AG09309 (cell line): ENCODE results near the gene PIK3C2G.
A peak's percentile ranks its signal among the peaks of the same experiment; 100 is the strongest.

ENCODE experiments used
- DNase-seq: peaks from one replicate; pipeline ENCODE4 v3.0.0-alpha.2; 2010; ENCODE audit warnings: low read depth
- H3K4me3 ChIP-seq: 2 replicates; pipeline ENCODE4 v1.5.1; 2011; ENCODE audit warnings: mild to moderate bottlenecking, low read depth, low read length, moderate library complexity; ENCODE audit not compliant: control insufficient read depth
- TF ChIP-seq, protein P1 (sequence below): IDR thresholded peaks from 2 replicates; pipeline ENCODE4 v1.5.1; 2011; ENCODE audit warnings: mild to moderate bottlenecking, low read depth, low read length, inconsistent platforms; ENCODE audit not compliant: insufficient read depth, control insufficient read depth; ENCODE audit errors: missing control alignments

Gene PIK3C2G

DNA sequence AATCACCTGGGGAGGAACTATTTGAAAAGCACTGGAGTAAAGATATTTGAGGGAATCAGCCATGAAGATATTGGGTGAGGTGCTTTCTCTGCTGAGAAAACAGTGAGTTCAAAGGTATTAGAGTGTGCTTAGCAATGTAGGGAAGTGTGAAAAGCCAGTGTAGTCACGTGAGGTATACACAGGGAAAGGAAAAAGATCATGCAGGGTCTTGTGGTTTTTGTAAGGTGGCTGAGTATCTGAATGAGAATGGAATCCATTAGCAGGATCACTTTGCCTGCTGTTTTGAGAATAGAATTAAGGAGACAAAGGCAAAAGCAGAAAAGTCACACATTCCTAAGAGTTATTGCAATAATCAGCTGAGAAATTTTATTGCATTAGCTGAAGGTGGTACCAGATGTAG is 193.0 kb downstream of the PIK3C2G start:
- TF ChIP-seq, protein P1, sequence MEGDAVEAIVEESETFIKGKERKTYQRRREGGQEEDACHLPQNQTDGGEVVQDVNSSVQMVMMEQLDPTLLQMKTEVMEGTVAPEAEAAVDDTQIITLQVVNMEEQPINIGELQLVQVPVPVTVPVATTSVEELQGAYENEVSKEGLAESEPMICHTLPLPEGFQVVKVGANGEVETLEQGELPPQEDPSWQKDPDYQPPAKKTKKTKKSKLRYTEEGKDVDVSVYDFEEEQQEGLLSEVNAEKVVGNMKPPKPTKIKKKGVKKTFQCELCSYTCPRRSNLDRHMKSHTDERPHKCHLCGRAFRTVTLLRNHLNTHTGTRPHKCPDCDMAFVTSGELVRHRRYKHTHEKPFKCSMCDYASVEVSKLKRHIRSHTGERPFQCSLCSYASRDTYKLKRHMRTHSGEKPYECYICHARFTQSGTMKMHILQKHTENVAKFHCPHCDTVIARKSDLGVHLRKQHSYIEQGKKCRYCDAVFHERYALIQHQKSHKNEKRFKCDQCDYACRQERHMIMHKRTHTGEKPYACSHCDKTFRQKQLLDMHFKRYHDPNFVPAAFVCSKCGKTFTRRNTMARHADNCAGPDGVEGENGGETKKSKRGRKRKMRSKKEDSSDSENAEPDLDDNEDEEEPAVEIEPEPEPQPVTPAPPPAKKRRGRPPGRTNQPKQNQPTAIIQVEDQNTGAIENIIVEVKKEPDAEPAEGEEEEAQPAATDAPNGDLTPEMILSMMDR, result no peak
- no peak overlapping the region for H3K4me3 ChIP-seq
- no peak for DNase-seq

DNA sequence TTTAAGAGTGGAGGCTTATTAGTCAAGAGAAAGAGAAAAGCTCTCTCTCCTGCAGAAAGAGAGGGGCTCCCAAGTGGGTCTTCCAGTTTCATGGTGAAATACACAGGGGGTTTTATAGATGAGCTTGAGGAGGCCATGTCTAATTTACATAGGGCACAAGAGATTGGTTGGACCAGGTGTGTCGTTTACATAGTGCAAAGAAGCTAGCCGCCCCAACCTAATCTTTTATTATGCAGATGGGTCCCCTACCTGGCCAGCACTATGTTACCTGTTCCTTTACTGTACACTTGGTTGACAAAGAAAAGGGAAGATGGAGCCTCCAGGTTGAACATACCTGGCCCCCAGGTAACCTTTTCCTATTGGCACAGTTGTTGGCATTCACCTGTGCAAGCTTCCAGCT is 195.0 kb downstream of the PIK3C2G start:
- DNase-seq, result no peak
- TF ChIP-seq, protein P1, result no peak
- no peak overlapping the region for H3K4me3 ChIP-seq

DNA sequence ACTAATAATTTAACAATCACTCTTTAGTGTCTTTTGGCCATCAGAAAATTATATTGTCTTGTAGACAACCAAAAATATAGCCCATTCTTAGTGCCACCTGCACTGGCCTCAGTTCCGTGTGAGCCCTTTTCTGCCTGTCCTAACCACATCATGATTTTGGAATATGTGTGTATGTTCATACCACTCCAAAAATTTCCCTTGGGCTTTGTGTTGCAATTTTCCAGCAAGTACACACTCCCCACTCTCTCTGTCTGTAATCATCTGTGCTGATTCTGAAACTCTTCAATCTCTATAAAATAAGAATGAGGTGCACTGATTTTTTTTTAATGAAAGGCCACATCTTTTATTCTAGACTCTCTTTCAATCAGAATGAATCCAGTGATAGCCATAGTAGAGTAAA is 196.0 kb downstream of the PIK3C2G start:
- TF ChIP-seq, protein P1, result no peak
- no peak overlapping the region for H3K4me3 ChIP-seq

DNA sequence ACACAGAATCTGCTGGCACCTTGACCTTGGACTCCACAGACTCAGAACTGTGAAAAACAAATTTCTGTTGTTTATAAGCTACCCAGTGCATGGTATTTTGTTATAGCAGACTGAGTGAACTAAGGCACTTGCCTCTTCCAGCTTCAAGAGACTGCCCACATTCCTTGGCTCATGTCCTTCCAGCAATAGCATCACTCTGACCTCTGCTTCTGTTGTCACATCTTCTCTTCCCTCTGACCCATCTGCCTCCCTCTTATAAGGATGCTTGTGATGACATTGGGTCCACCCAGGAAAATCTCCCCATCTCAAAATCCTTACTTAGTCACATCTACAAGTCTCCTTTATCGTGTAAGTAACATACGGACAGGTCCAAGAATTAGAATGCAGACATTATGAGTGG is 200.4 kb downstream of the PIK3C2G start:
- no peak for DNase-seq
- TF ChIP-seq, protein P1, result no peak

More for the DNA sequence above, 196.0 kb downstream of the PIK3C2G start:
- DNase-seq, result no peak

DNA sequence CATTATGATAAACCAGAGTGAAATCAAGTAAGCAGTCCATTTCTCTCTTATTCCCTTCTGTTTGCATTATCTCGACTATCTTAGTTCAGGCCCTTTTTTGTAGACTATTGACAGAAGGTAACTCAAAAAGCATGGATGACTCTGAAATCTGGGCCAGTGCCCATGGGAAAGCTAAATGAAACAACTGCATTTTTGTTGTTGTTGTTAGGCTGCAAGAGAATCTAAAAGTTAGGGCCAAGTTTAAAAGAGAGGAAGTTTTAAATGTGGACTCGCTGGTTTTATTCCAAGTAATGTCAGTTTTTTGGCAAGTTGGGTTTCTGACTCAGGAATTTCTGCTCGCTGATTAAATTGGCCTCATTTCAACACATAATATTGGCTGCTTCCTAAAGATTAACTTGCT is 201.1 kb downstream of the PIK3C2G start:
- peak; percentile 40 for DNase-seq
- H3K4me3 ChIP-seq, result no peak overlapping the region
- TF ChIP-seq, protein P1, result no peak

More for the DNA sequence above, 200.4 kb downstream of the PIK3C2G start:
- no peak overlapping the region for H3K4me3 ChIP-seq

DNA sequence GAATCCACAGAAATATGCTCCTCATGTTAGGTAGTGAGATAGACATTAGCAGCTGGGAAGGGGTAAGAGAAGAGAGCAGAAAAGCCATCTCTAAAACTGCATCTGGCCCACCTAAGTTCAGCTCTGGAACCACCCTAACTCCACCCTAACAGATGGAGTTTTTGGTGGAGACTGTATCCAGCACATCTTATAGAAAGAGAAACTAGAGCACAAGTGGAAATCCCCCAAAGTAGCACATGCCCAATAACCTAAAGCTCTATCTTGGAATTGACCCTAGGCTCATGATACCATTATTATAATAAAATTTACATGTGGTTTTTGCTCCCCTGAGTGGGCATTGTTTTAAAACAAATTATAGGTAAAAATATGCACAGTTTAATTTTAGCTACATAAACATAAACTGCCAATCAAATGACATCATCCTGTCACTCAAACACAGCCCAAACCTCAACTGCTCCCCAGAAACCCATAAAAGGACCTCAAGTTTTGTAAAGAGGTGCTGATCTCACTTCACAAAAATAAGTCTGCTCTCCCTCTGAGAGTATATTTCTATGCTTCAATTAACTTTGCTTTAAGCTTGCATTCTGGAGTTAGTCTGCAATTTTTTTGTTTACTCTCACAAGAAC is 206.4 kb downstream of the PIK3C2G start:
- DNase-seq, result no peak
- no peak overlapping the region for H3K4me3 ChIP-seq
- TF ChIP-seq, protein P1, result no peak
